GM21529 (cell line): ENCODE results near the gene NFAM1.

Source experiments
- ATAC-seq: cut with Tn5 transposase; IDR thresholded peaks from one replicate; pipeline ENCODE4 v1.9.1; 2021; ENCODE audit not compliant: unreplicated experiment

Gene NFAM1

DNA sequence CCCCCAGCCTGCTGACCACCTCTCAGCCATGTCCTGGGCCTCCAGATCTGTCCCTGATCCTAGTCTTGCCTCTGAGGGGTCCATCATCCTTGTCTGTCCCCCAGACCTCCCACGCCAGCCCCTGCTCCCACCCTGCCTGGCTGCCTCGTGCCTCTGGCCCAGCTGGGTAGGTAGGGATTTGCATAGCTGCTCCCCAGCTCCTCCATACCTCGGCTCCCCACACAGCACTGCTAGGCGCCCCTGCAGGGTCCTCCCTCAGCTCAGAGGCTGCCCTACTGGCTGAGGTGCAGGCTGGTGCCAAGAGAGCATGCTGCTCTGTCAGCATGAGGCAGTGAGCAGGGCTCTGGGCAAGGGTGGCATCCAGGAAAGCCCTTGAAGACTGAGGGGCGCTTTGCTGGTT lies 47.7 kb downstream of the NFAM1 start:
- no peak for ATAC-seq

GRCh38 chr22:42383851-42384417 lies 48.3 kb downstream of the NFAM1 start:
- no peak for ATAC-seq

DNA sequence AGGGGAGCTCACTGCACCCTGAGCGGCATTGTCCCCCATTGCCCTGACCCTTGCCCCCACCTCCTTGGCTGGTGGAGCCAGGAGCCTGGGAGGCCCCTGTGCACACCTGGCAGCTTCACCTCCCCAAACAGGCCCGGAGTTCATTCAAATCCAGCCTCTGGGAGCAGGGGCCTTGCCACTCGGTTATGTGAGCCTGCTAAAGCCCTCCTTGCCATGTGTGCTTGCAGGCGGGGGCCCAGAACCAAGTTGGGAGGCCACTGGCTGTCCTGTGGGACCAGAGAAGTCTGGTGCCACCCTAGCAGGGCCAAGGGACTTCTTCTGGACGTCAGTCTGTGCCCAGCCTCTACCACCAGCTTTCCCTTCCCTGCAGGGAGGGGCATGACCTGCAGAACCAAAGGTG lies 48.9 kb downstream of the NFAM1 start:
- no peak for ATAC-seq

DNA sequence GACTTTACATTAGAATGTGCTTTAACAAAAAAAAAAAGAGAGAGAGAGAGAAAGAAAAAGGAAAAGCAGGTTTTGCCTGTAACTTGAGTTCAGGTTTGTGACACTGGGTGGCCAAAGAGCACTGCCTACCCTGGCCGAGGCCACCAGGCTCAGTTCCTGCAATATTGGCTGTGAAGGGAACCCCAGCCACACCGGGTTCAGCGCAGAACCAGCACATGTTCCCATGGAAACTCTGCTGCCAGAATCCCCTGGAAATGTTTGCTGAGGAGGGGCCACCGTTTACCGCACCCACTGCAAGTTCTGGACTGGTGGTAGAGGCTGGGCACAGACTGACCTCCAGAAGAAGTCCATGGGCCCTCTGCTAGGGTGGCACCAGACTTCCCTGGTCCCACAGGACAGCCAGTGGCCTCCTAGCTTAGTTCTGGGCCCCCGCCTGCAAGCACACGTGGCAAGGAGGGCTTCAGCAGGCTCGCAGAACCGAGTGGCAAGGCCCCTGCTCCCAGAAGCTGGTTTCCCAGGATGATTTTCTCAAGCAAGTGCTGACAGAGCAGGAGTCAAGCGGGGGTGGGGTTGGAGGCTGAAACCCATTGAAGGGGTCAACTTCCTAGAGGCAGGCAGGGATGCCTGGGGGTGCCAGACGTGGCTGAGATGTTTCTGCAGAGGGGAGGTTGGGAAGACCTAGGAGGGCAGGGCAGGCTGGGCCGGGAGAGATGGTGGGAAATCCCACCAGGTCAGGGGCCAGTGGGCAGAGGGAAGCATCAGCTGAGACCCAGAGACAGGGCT lies 51.2 kb downstream of the NFAM1 start:
- no peak for ATAC-seq

GRCh38 chr22:42379966-42380537 lies 52.2 kb downstream of the NFAM1 start:
- no peak for ATAC-seq

GRCh38 chr22:42376711-42377554 lies 55.3 kb downstream of the NFAM1 start:
- ATAC-seq = no peak

GRCh38 chr22:42375982-42376381 lies 56.2 kb downstream of the NFAM1 start:
- ATAC-seq = no peak

DNA sequence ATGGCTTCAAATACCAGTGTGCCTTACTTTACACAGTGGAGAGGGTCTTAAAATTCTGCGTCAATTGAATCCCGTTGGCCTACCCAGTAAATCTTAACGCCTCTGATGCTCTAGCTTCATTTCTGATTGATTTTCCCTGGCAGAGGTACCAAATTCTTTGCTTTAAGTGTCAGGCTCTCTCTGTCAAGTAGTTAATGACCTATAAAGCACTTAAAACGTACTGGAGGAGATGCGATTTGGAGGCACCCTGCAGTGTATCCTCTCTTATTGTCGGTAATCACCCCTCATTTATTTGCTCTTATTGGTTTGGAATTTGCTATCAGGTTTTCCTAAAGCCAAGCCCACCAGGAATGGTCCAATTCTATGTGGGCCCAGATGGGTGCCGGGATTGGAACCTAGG lies 59.2 kb downstream of the NFAM1 start:
- no peak for ATAC-seq

DNA sequence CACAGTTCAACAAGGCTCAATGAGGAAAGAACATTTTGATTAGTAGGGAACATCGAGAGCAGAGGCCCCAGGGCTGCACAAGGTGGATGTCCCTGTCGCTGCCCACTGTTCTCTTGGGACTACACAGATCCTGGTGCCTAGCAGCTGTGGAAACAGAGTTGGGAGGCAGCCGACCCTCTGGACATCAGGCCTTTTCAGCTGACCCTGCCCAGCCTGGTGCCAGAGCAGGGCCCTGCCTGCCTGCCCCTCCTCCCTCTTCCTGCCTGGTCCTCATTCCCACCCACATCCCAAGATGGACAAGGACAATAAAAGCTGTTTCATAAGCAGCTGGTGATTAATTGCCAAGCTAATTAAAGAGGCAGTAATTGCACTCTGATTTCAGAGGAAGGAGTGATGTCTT lies 60.7 kb downstream of the NFAM1 start:
- ATAC-seq = no peak

GRCh38 chr22:42371099-42371498 lies 61.1 kb downstream of the NFAM1 start:
- no peak for ATAC-seq

- peak; percentile 96 for ATAC-seq
Observed at GRCh38 chr22:42369250-42370041, 62.8 kb downstream of the NFAM1 start.

DNA sequence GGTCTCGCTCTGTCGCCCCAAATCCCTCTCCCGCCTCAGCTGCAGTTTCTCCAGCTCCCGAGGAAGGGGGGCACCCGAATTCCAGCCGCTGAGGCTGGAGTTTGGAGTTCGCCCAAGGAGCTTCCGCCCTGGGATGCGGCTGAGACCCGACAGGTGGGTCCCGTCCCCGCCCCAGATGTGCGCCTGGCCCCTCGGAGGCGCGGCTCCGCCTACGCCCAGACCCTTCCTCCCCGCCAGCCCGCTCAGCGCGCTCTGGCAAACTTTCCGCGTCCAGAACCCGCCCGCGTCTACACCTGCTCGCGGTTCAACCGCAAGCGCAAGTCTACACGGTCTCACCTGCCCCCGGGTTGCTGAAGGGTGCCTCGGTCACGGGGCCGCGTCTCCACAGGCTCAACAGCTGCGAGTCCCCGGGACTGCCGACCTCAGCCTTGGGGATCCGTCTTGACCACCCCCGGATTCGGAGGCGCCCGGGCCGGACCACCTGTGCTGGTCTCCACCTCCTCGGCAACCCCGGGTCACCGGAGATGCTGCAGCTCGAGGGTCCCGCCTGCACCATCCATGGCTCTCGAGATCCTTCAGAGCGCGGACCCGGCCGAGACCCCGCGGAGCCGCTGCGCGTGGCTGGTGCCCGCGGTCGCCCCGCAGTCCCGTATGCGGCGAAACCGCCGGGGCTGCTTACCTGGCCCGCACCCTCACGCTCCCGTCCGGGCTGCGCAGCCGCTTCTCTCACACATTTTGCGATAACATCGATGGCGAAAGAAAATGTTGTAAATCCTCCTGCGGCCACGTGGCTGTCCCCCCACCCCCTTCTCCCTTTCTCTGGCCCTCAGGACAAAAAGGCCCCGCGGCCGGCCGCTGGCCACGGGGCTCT lies 63.6 kb downstream of the NFAM1 start:
- peak; percentile 9 for ATAC-seq

DNA sequence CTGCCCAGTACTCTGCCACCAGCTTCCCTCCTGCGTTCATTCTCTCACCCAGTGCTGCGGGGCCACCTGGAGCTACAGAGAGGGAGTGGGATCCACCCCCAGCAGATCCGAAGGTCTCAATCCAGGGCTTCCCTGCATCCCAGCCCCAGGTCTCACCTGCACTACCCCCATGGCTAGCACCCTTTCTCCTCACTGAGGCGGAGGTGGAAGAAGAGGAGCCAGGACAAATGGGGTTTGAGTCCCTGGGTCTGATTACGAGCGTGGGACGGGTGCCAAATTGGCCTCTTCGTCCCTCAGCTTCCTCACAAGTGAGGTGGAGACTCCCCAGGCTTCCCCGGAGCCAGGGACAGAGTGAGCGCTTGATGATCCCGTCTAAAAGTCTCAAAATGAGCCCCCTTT lies 64.2 kb downstream of the NFAM1 start:
- no peak for ATAC-seq

DNA sequence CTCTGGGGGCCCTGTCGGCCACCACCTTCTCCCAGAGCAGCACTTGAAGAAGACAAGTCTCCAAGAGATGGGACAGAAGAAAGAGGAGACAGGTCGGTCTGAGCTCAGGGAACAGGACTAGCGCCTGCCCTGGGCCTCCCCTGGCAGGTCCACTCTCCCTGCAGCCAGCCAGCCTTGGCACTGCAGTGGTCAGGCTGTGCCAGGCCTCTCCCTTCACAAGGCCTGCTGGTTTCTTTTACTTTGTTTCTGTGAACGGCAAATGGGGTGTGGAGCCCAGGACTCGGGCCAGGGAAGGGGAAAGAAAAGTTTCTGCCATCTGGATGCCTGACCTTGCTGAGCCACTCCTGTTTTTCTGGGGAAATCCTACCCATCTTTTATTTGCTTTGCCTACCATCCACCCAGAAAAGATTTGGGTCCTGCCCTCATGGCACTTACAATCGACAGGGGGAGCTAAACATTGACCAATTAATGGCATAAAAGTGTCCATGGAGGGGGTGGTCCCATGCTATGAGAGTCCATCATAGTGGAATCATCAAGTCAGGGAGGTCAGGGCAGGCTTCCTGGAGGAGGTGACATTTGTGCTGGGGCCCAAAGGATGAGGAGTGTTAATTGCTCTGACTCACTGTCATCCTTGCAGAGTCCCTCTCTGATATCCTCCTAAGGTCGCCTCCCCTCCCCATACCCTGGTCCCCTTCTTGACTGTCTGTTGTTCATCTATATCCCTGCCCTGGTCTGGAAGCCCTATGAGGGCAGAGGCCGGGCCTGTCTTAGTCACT lies 65.2 kb downstream of the NFAM1 start:
- ATAC-seq = no peak

DNA sequence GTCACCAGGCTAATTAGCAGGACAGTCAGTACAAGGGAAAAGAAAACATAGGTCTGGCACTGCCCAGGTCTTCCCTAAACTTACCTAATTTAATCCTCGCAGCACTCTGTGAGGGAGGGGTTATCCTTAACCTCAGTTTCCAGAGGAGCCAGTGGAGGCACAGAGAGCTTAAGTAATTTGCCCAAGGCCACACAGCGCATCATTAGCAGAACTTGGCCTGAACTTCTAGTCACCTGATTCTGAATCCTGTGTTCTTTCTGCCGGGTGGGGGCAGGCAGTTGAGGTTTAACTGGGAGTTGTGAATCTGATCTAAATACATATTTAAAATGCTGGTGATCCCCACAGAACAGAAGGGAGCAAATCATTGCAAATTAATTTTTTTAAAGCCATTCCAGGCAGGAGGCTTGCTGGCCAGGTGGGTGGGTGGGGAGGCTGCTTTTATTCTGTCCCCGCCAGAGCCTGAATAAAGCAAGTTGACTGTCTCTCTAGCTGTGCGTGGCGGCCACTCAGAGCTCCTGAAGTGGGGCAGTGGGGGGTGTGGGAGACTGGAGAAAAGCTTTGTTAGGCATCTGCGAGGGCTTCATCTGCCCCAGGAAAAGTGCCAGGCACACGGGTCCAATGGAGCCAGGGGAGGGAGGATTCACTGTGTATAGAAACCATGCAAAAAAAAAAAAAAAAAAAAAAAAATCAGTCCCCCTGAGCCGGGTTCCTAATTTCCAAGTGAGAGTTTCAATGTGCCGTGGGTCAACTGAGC lies 66.1 kb downstream of the NFAM1 start:
- ATAC-seq = no peak

DNA sequence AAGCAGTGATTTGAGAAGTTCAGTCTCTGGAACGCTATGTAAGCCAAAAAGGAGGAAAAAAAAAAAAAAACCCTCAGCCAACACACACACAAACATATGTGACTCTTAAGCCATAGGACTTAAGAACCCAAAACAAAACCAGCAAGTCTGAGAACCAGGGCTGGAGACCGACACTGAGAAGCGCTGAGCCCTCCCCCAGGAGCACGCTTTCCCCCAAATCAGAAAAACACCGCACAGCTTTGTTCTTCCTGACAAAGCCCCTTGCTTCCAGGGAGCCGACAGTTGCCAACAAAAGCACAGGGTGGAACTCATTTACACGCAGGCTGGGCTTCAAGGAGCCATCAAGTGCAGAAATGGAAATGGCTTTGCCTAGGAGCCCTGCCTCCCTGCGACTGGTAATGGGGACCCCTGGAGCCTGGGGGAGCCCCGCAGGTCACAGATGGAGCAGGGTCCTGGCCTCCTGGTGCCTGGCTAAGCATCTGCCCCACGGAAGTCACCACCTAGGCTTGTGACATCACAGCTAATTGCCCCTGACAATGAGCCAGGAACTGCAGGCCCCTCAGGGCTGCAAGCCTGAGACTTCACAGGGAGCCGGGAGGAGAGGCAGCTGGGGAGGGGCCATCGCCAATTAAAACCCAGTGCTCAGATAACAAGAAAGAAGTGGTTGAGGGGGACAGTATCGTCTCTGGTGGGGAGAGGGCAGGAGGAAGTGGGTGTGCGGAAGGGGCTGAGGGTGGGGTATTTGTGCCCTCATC lies 66.9 kb downstream of the NFAM1 start:
- ATAC-seq = no peak

- no peak for ATAC-seq
Observed at GRCh38 chr22:42364604-42365110, 67.5 kb downstream of the NFAM1 start.
